Endothelial cell of umbilical vein (primary cell): ENCODE measurements around the gene DNAJC11. TPM values are rescaled to one million over a fixed set of nuclear protein-coding genes. Genes with fewer than 3 reads are reported as not detected.

Experiments used
- BruUV-seq: library from RNA; stranded (reverse); fragments of 400-500 nt; replicated peaks from 2 replicates; lab custom pipeline; 2021; lab: Mats Ljungman, UMichigan
- CTCF ChIA-PET: fragments of 300-600, 350-600 bp; sonication (Branson Sonifier 250); formaldehyde crosslinking; loops from one replicate; lab custom pipeline; 2021; ENCODE audit warnings: antibody characterized with exemption, inconsistent platforms; lab: Charles Lee
- POLR2A ChIA-PET: fragments of 300-600, 350-600 bp; sonication (Branson Sonifier 250); formaldehyde crosslinking; loops from one replicate; lab custom pipeline; 2021; ENCODE audit warnings: antibody characterized with exemption, inconsistent platforms; lab: Charles Lee
- DNase-seq: peaks from one replicate; pipeline ENCODE4 v3.0.0-alpha.2; 2011; ENCODE audit warnings: low read depth, low spot score
- FAIRE-seq: peaks from 2 replicates; lab custom pipeline; 2011; peaks lifted over from hg19 to GRCh38; lab: Jason Lieb, UNC
- H2AFZ ChIP-seq: 2 replicates; pipeline ENCODE4 v1.6.0; 2012; ENCODE audit warnings: low read depth, low read length, control low read depth, inconsistent platforms
- H3K27ac ChIP-seq: 2 replicates; pipeline ENCODE4 v1.5.1; 2011; ENCODE audit warnings: low read depth, mild to moderate bottlenecking, control low read depth, low read length, moderate library complexity; ENCODE audit not compliant: insufficient read depth
- H3K27me3 ChIP-seq, 2 experiments: 2 replicates each; pipeline versions ENCODE4 v1.6.0 to v1.6.1; 2011; ENCODE audit warnings: low read length in 2 of 2, mixed read lengths in 1 of 2; ENCODE audit not compliant: control insufficient read depth in 2 of 2, insufficient read depth in 2 of 2
- H3K36me3 ChIP-seq, 2 experiments: 2 replicates in 1 of 2; 3 replicates in 1 of 2; pipeline ENCODE4 v1.5.1; 2011; ENCODE audit warnings: low read length in 2 of 2, mild to moderate bottlenecking in 1 of 2, moderate library complexity in 1 of 2; ENCODE audit not compliant: control insufficient read depth in 2 of 2, insufficient read depth in 2 of 2; ENCODE audit errors: extremely low read depth in 1 of 2
- H3K4me1 ChIP-seq: 3 replicates; pipeline ENCODE4 v1.5.1; 2011; ENCODE audit warnings: mild to moderate bottlenecking, low read length; ENCODE audit not compliant: control insufficient read depth, insufficient read depth; ENCODE audit errors: extremely low read depth
- H3K4me2 ChIP-seq: 2 replicates; pipeline ENCODE4 v1.6.1; 2011; ENCODE audit warnings: low read length, control low read depth, mixed read lengths; ENCODE audit not compliant: insufficient read depth
- H3K4me3 ChIP-seq, 3 experiments: fragments of 200-600 bp in 1 of 3; sonication (generic), shearing (Covaris generic) in 1 of 3; replicated peaks in 1 of 3; 2 replicates each; pipeline ENCODE4 v1.5.1; 2011 to 2016; ENCODE audit warnings: control low read depth in 3 of 3, low read length in 3 of 3, mild to moderate bottlenecking in 2 of 3, inconsistent platforms in 1 of 3, low read depth in 1 of 3, moderate library complexity in 1 of 3; ENCODE audit not compliant: insufficient read depth in 1 of 3
- H3K79me2 ChIP-seq: 2 replicates; pipeline ENCODE4 v1.6.0; 2012; ENCODE audit warnings: low read length, inconsistent platforms; ENCODE audit not compliant: control insufficient read depth, insufficient read depth
- H3K9ac ChIP-seq: replicated peaks from 2 replicates; pipeline ENCODE3; 2011; ENCODE audit warnings: low read length, control low read depth; ENCODE audit not compliant: insufficient read depth; ENCODE audit errors: extremely low read depth
- H3K9me1 ChIP-seq: replicated peaks from 3 replicates; pipeline ENCODE4 v1.6.0; 2011; ENCODE audit warnings: mild to moderate bottlenecking, low read length; ENCODE audit not compliant: control insufficient read depth, insufficient read depth; ENCODE audit errors: extremely low read depth
- H3K9me3 ChIP-seq: replicated peaks from 2 replicates; pipeline ENCODE4 v1.5.1; 2012; ENCODE audit warnings: low read length, inconsistent platforms; ENCODE audit not compliant: control insufficient read depth, insufficient read depth
- H4K20me1 ChIP-seq: replicated peaks from 2 replicates; pipeline ENCODE3; 2011; ENCODE audit warnings: mild to moderate bottlenecking, low read length; ENCODE audit not compliant: control insufficient read depth, insufficient read depth; ENCODE audit errors: extremely low read depth
- EZH2 ChIP-seq: IDR thresholded peaks from 2 replicates; pipeline ENCODE4 v1.6.1; 2012; ENCODE audit warnings: borderline replicate concordance, low read depth, mild to moderate bottlenecking, moderate library complexity, low read length, inconsistent platforms; ENCODE audit not compliant: severe bottlenecking
- FOS ChIP-seq: IDR thresholded peaks from 2 replicates; pipeline ENCODE4 v1.6.1; 2011; ENCODE audit warnings: mild to moderate bottlenecking, low read length, moderate library complexity, borderline replicate concordance; ENCODE audit not compliant: insufficient read depth
- GATA2 ChIP-seq: IDR thresholded peaks from 2 replicates; pipeline ENCODE4 v1.7.0; 2011; ENCODE audit warnings: low read depth, mild to moderate bottlenecking, moderate library complexity, mixed read lengths, low read length; ENCODE audit not compliant: insufficient read length, insufficient read depth
- JUN ChIP-seq: IDR thresholded peaks from 2 replicates; pipeline ENCODE4 v1.6.1; 2011; ENCODE audit warnings: borderline replicate concordance, low read depth; ENCODE audit not compliant: insufficient read length, insufficient read depth
- MYC ChIP-seq: IDR thresholded peaks from one replicate; pipeline ENCODE4 v1.6.1; 2011; ENCODE audit warnings: mild to moderate bottlenecking, low read depth, low read length
- POLR2A ChIP-seq: IDR thresholded peaks from 2 replicates; pipeline ENCODE4 v1.6.1; 2012; ENCODE audit warnings: low read depth, mild to moderate bottlenecking, control low read depth, low read length
- POLR2AphosphoS5 ChIP-seq: IDR thresholded peaks from 2 replicates; pipeline ENCODE4 v1.6.1; 2012; ENCODE audit warnings: low read depth, mild to moderate bottlenecking, control low read depth, low read length, moderate library complexity; ENCODE audit not compliant: insufficient read depth
- dilution Hi-C: fragments of 300-500 bp; cut with MboI; formaldehyde crosslinking; loops from one replicate; pipeline ENCODE4 v1.15.0; 2019; ENCODE audit warnings: low sequenced_read_pairs; ENCODE audit not compliant: extremely low pct_ligation_motif_present
- intact Hi-C: fragments of 100-400 bp; cut with micrococcal nuclease; formaldehyde crosslinking; loops from one replicate; pipeline ENCODE4 v1.10.0; 2022
- polyA plus RNA-seq, 4 experiments: library from polyadenylated mRNA; depleted of rRNA in 3 of 4; stranded (reverse) in 3 of 4; unstranded in 1 of 4; fragments of >200 nt; gene quantifications; 2 replicates each; pipeline versions ENCODE4 v1.2.1 to v1.2.3, GENCODE V29; 2011 to 2012; ENCODE audit warnings: missing spikeins in 1 of 4
- total RNA-seq: library from RNA; stranded (reverse); gene quantifications from 2 replicates; pipeline ENCODE4 v1.2.3, GENCODE V29; 2021
- TF ChIP-seq, protein P1 (sequence below): IDR thresholded peaks from 2 replicates; pipeline ENCODE4 v1.6.1; 2011; ENCODE audit not compliant: insufficient read depth, insufficient read length
- TF ChIP-seq, protein P2 (sequence below), 2 donors: IDR thresholded peaks; 1 replicate in 1 of 2; 2 replicates in 1 of 2; pipeline ENCODE4 v1.5.1; 2011; ENCODE audit warnings: low read length in 2 of 2, mild to moderate bottlenecking in 2 of 2, moderate library complexity in 2 of 2, control low read depth in 1 of 2, inconsistent platforms in 1 of 2, low read depth in 1 of 2; ENCODE audit not compliant: insufficient read depth in 1 of 2; ENCODE audit errors: extremely low read depth in 1 of 2

DNAJC11 gene
- total and polyA plus RNA-seq, 2 donors (not counting 3 experiments of a cell fraction or from before 2014, with no cell fraction given), result 31.1 to 64.3 TPM

DNA sequence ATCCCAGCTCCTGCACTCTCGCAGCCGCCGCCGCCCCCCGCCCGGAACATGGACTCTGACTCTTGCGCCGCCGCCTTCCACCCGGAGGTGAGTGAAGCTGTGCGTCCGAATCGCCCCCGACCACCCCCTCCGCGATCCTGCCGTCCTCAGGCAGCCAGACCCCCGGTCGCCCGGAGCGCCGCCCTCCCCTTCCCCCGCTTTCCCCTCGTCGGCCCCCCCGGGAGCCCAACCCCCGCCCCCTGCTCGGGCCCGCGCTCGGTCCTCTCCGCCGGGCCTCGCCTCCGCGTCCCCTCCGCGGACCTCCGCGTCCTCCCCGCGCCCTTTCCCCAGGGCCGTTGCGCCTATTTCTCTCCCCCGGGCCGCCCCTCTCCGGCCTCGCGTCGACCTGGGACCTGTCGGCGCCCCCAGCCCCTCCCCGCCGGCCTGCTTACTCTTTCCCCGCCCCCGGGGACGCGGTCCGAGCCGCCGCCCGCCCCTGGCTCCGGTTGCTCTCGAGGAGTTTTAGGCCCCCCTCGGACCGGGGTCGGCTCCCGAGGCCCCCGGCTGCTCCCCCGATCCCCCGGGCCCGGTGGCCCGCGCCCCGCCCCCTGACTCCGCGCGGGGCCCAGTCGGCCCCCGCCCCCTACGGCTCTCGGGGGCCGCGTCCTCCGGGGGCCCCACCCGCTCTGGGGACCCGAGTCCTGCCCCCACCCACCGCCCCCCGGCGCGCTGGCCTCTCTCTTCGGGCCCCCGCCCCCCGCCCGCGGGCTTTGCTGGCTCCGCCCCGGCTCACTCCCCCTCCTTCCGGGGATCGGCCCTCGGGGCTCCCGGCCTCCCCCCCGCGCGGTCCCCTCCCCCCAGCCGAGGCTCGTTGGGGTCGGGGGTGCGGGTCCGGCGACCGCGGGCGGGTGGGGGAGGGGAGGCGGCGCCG lies 87.3 kb downstream of the DNAJC11 start:
- dilution Hi-C loops (no loop called here), intact Hi-C loops (no loop called here)
- no peak for TF ChIP-seq GATA2
- TF ChIP-seq, protein P1, sequence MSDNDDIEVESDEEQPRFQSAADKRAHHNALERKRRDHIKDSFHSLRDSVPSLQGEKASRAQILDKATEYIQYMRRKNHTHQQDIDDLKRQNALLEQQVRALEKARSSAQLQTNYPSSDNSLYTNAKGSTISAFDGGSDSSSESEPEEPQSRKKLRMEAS, result no peak
- TF ChIP-seq POLR2AphosphoS5, result no peak
- no peak for TF ChIP-seq EZH2
- TF ChIP-seq, protein P2, sequence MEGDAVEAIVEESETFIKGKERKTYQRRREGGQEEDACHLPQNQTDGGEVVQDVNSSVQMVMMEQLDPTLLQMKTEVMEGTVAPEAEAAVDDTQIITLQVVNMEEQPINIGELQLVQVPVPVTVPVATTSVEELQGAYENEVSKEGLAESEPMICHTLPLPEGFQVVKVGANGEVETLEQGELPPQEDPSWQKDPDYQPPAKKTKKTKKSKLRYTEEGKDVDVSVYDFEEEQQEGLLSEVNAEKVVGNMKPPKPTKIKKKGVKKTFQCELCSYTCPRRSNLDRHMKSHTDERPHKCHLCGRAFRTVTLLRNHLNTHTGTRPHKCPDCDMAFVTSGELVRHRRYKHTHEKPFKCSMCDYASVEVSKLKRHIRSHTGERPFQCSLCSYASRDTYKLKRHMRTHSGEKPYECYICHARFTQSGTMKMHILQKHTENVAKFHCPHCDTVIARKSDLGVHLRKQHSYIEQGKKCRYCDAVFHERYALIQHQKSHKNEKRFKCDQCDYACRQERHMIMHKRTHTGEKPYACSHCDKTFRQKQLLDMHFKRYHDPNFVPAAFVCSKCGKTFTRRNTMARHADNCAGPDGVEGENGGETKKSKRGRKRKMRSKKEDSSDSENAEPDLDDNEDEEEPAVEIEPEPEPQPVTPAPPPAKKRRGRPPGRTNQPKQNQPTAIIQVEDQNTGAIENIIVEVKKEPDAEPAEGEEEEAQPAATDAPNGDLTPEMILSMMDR (IDR thresholded peaks at IDR 0.05; ENCODE audit: extremely low read depth in 1 of 2, insufficient read depth in 1 of 2, low read depth in 1 of 2, low read length in 2 of 2), result no peak
- TF ChIP-seq MYC, result no peak
- TF ChIP-seq POLR2A, result no peak
- TF ChIP-seq FOS, result no peak
- TF ChIP-seq JUN, result no peak
- no peak for FAIRE-seq
- Histone ChIP-seq H3K9me3 (no peaks in the 10 kb centered on the region), H3K79me2 (peaks cover 38% of the 10 kb centered on the region), H3K36me3 (no peaks in the 10 kb centered on the region), H2AFZ (peak overlapping the region; percentile 79), H3K9ac (peak overlapping the region; percentile 64), H3K4me1 (peaks cover 5% of the 10 kb centered on the region), H4K20me1 (peaks cover 4% of the 10 kb centered on the region), H3K27me3 (no peaks in the 10 kb centered on the region), H3K4me2 (peak overlapping the region; percentile 31), H3K9me1 (no peaks in the 10 kb centered on the region), H3K27ac (peak overlapping the region; percentile 23), H3K4me3 (peak overlapping the region; percentile 55 to 97 (median 93))
- ChIA-PET CTCF (interaction anchor here (0.5 kb wide), 1 partner anchor 11 kb away, joined by 4 read pairs; no protein-coding TSS in a partner anchor), POLR2A (interaction anchor here (1.2 kb wide), 1 partner anchor 12 kb away, joined by 6 read pairs; no protein-coding TSS in a partner anchor)
- peak; percentile 19 for DNase-seq
- no TSS peak for BruUV-seq
